MCF 10A (cell line): ENCODE data around the gene PDZD7. TPM values are rescaled to one million over a fixed set of nuclear protein-coding genes. Genes with fewer than 3 reads are reported as not detected.
A peak's percentile ranks its signal among the peaks of the same experiment; 100 is the strongest.

Experiments used
- BruUV-seq: library from RNA; stranded (reverse); fragments of 400-500 nt; replicated peaks from 2 replicates; lab custom pipeline; 2021; lab: Mats Ljungman, UMichigan
- CTCF ChIA-PET: fragments of 300-600 bp; sonication (Branson Sonifier 250); formaldehyde crosslinking; extraction: SDS; loops from one replicate; lab custom pipeline; 2021; ENCODE audit warnings: antibody characterized with exemption, inconsistent platforms; lab: Yijun Ruan, JAX
- POLR2A ChIA-PET: fragments of 300-600, 350-650 bp; sonication (Branson Sonifier 250); formaldehyde crosslinking; extraction: SDS; loops from one replicate; lab custom pipeline; 2020; ENCODE audit warnings: antibody characterized with exemption, inconsistent platforms; lab: Yijun Ruan, JAX
- DNase-seq: peaks from one replicate; pipeline ENCODE4 v3.0.0-alpha.2; 2018; ENCODE audit not compliant: unreplicated experiment
- H3K27ac Mint-ChIP-seq: one replicate; pipeline ENCODE4 v1.8.0; 2022; ENCODE audit warnings: mild to moderate bottlenecking, low read depth, mixed read lengths; ENCODE audit not compliant: unreplicated experiment
- H3K27me3 Mint-ChIP-seq: one replicate; pipeline ENCODE4 v1.8.0; 2022; ENCODE audit warnings: mixed read lengths; ENCODE audit not compliant: insufficient read depth, unreplicated experiment
- H3K36me3 Mint-ChIP-seq: one replicate; pipeline ENCODE4 v1.8.0; 2022; ENCODE audit warnings: mild to moderate bottlenecking, moderate library complexity, mixed read lengths; ENCODE audit not compliant: insufficient read depth, unreplicated experiment
- H3K4me1 Mint-ChIP-seq: one replicate; pipeline ENCODE4 v1.8.0; 2022; ENCODE audit warnings: mixed read lengths; ENCODE audit not compliant: insufficient read depth, unreplicated experiment
- H3K4me3 Mint-ChIP-seq: one replicate; pipeline ENCODE4 v1.8.0; 2022; ENCODE audit warnings: mild to moderate bottlenecking, moderate library complexity, mixed read lengths; ENCODE audit not compliant: unreplicated experiment
- H3K9me3 Mint-ChIP-seq: one replicate; pipeline ENCODE4 v1.8.0; 2022; ENCODE audit warnings: mixed read lengths; ENCODE audit not compliant: unreplicated experiment
- intact Hi-C: fragments of 100-400 bp; cut with micrococcal nuclease; formaldehyde crosslinking; loops from 2 replicates; pipeline ENCODE4 v1.14.1; 2022
- total RNA-seq: library from RNA; stranded (reverse); gene quantifications from 2 replicates; pipeline ENCODE4 v1.2.3, GENCODE V29; 2022
- TF ChIP-seq, protein P1 (sequence below): fragments of 200-600 bp; IDR thresholded peaks from one replicate; pipeline ENCODE4 v1.8.0; 2022; ENCODE audit warnings: antibody characterized with exemption, mild to moderate bottlenecking; ENCODE audit not compliant: unreplicated experiment

PDZD7 gene
- total RNA-seq, 1 experiment from 2014 or later: 0.58 TPM

DNA sequence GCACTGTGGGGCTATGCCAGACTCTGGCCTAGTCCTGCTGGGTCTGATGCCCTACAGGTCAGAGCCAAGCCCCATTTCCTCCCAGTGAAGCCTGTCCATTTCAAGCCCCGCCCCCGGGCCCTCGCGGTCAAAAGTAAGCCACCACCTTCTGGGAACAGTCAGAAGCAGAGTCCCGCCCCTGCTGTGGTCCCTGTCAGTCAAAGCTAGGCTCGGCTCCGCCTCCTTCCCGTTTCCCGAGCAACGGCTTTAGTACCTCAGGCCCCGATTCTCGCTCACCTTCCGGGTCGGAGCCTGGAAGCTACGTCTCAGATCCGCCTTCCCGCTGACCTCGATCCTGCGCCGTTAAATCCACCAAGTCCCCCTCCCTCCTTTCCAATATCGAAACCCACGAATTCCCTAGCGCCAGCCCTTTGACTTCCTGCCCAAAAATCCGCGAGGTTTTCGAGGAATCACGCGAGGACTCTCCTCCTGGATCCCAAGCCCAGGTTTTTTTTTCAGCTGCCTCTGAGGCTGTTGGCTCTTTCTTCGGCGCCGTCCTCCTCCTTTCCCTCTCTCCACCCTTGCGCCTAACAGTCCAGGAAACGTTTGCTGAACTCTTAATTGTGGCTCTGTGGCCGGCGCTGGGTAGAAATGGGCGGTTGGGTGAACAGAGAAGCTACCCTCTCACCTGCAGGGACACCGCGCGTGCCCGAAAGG, 11.9 kb upstream of the PDZD7 start:
- peak; percentile 98 for DNase-seq
- peaks cover 29% of the 10 kb centered on the region for H3K4me1 Mint-ChIP-seq
- peaks cover 17% of the 10 kb centered on the region for H3K36me3 Mint-ChIP-seq
- ChIA-PET CTCF (interaction anchor here (0.6 to 13.2 kb wide), 17 partner anchors 8 to 528 kb away, joined by 3 to 234 read pairs (median 6); partner anchors contain the start of genes KAZALD1, LZTS2, MRPL43 and PDZD7), POLR2A (interaction anchor here (0.6 to 5.4 kb wide), 28 partner anchors 11 to 1539 kb away, joined by 3 to 82 read pairs (median 4); partner anchors contain the start of genes DPCD, KAZALD1, LZTS2 and MRPL43)
- TF ChIP-seq, protein P1, sequence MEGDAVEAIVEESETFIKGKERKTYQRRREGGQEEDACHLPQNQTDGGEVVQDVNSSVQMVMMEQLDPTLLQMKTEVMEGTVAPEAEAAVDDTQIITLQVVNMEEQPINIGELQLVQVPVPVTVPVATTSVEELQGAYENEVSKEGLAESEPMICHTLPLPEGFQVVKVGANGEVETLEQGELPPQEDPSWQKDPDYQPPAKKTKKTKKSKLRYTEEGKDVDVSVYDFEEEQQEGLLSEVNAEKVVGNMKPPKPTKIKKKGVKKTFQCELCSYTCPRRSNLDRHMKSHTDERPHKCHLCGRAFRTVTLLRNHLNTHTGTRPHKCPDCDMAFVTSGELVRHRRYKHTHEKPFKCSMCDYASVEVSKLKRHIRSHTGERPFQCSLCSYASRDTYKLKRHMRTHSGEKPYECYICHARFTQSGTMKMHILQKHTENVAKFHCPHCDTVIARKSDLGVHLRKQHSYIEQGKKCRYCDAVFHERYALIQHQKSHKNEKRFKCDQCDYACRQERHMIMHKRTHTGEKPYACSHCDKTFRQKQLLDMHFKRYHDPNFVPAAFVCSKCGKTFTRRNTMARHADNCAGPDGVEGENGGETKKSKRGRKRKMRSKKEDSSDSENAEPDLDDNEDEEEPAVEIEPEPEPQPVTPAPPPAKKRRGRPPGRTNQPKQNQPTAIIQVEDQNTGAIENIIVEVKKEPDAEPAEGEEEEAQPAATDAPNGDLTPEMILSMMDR: no peak
- intact Hi-C loops: no loop called here
- peak overlapping the region; percentile 98 for H3K4me3 Mint-ChIP-seq
- no peaks in the 10 kb centered on the region for H3K27me3 Mint-ChIP-seq
- BruUV-seq: TSS peak; percentile 83
- peak overlapping the region; percentile 100 for H3K27ac Mint-ChIP-seq
- no peaks in the 10 kb centered on the region for H3K9me3 Mint-ChIP-seq

DNA sequence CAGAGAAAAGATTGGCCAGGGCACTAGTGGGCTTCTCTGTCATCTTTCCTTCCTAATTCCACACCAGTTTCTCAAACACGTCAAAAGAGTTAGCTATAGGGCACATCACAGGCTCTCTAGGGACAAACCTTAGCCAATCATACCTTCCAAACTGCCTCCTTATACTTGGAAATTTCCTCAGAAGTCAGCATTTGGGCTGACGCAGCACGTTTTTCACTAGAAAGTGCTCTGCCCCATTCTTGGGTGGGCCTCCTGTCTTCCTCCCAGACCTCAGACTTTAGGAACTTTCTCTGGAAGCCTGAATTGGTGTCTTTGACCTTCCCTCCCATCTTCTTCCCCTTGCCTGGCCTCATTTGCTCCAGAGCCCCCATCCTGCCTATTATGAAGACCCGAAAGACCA, 11.2 kb upstream of the PDZD7 start:
- TF ChIP-seq, protein P1: no peak
- CTCF ChIA-PET: interaction anchor here (0.5 to 13.2 kb wide), 20 partner anchors 10 to 120 kb away, joined by 3 to 234 read pairs (median 5); partner anchors contain the start of genes KAZALD1, LZTS2, PDZD7 and SFXN3
- BruUV-seq: no TSS peak
- DNase-seq: no peak
- H3K27ac Mint-ChIP-seq: peak overlapping the region; percentile 100
- peaks cover 29% of the 10 kb centered on the region for H3K4me1 Mint-ChIP-seq
- H3K9me3 Mint-ChIP-seq: no peaks in the 10 kb centered on the region
- POLR2A ChIA-PET: interaction anchor here (0.6 to 5.4 kb wide), 19 partner anchors 10 to 1672 kb away, joined by 3 to 82 read pairs (median 5); partner anchors contain the start of genes ARL3, DPCD, KAZALD1 and LZTS2
- peaks cover 24% of the 10 kb centered on the region for H3K36me3 Mint-ChIP-seq
- H3K4me3 Mint-ChIP-seq: peak overlapping the region; percentile 98
- intact Hi-C loops: no loop called here
- no peaks in the 10 kb centered on the region for H3K27me3 Mint-ChIP-seq

DNA sequence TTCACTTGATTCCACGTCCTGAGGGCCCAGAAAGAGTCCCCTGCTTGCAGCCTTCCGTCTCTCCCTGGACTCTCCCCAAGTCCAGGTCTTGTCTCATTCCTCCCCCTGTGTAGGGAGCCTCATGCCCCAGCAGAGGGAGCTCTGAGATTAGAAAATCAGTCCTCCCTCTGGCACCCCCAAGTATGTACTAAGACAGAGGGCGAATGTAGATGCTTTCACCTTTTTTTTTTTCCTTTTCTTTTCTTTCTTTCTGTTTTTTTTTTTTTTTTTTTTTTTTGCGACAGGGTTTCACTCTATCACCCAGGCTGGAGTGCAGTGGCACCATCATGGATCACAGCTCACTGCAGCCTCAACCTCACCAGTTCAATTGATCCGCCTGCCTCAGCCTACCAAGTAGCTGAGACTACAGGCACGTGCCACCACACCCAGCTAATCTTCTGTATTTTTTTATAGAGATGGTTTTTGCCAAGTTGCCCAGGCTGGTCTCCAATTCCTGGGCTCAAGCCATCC, 10.4 kb upstream of the PDZD7 start:
- no peaks in the 10 kb centered on the region for H3K27me3 Mint-ChIP-seq
- no peaks in the 10 kb centered on the region for H3K9me3 Mint-ChIP-seq
- ChIA-PET CTCF (interaction anchor here (0.5 to 13.2 kb wide), 20 partner anchors 9 to 120 kb away, joined by 3 to 234 read pairs (median 4); partner anchors contain the start of genes KAZALD1, LZTS2, PDZD7 and SFXN3), POLR2A (interaction anchor here (0.6 to 5.4 kb wide), 8 partner anchors 9 to 1673 kb away, joined by 3 to 82 read pairs (median 30); partner anchors contain the start of genes ARL3, KAZALD1, LZTS2 and PDZD7)
- no peak overlapping the region for H3K4me3 Mint-ChIP-seq
- no TSS peak for BruUV-seq
- intact Hi-C loops: loop anchor here (1.0 kb wide), 2 partner anchors 26 to 101 kb away; no protein-coding TSS in a partner anchor
- H3K36me3 Mint-ChIP-seq: peaks cover 27% of the 10 kb centered on the region
- H3K27ac Mint-ChIP-seq: no peak overlapping the region
- TF ChIP-seq, protein P1: peak; percentile 94
- H3K4me1 Mint-ChIP-seq: peaks cover 29% of the 10 kb centered on the region
- peak; percentile 88 for DNase-seq
